ENCODE results near the gene SLC7A8. TPM values are rescaled to one million over a fixed set of nuclear protein-coding genes. Genes with fewer than 3 reads are reported as not detected.

The SLC7A8 gene
- total RNA-seq, 1 donor from 2014 or later: 2.3 TPM

GRCh38 chr14:23217032-23218020 lies 33.9 kb upstream of the SLC7A8 start:
- Histone ChIP-seq H3K27me3 (ENCODE audit: control insufficient read depth, insufficient read depth, low read length) (no peaks in the 10 kb centered on the region), H3K36me3 (ENCODE audit: control insufficient read depth, insufficient read depth, low read length) (no peaks in the 10 kb centered on the region), H3K4me3 (ENCODE audit: low read depth, low read length) (no peak overlapping the region)
- TF ChIP-seq CTCF (IDR thresholded peaks at IDR 0.05; ENCODE audit: insufficient read depth, low read length, poor library complexity, severe bottlenecking): no peak
- no peak for DNase-seq (ENCODE audit: low read depth)

GRCh38 chr14:23215421-23215820 lies 32.0 kb upstream of the SLC7A8 start:
- no peak for TF ChIP-seq CTCF (IDR thresholded peaks at IDR 0.05; ENCODE audit: insufficient read depth, low read length, poor library complexity, severe bottlenecking)
- no peak overlapping the region for H3K4me3 ChIP-seq (ENCODE audit: low read depth, low read length)
- H3K36me3 ChIP-seq (ENCODE audit: control insufficient read depth, insufficient read depth, low read length): no peaks in the 10 kb centered on the region
- no peak for DNase-seq (ENCODE audit: low read depth)
- H3K27me3 ChIP-seq (ENCODE audit: control insufficient read depth, insufficient read depth, low read length): no peaks in the 10 kb centered on the region

GRCh38 chr14:23209651-23210423 lies 26.4 kb upstream of the SLC7A8 start:
- TF ChIP-seq CTCF (IDR thresholded peaks at IDR 0.05; ENCODE audit: insufficient read depth, low read length, poor library complexity, severe bottlenecking): no peak
- Histone ChIP-seq H3K4me3 (ENCODE audit: low read depth, low read length) (no peak overlapping the region), H3K36me3 (ENCODE audit: control insufficient read depth, insufficient read depth, low read length) (no peaks in the 10 kb centered on the region), H3K27me3 (ENCODE audit: control insufficient read depth, insufficient read depth, low read length) (no peaks in the 10 kb centered on the region)
- no peak for DNase-seq (ENCODE audit: low read depth)

GRCh38 chr14:23208324-23208723 lies 24.9 kb upstream of the SLC7A8 start:
- Histone ChIP-seq H3K27me3 (ENCODE audit: control insufficient read depth, insufficient read depth, low read length) (no peaks in the 10 kb centered on the region), H3K36me3 (ENCODE audit: control insufficient read depth, insufficient read depth, low read length) (no peaks in the 10 kb centered on the region), H3K4me3 (ENCODE audit: low read depth, low read length) (no peak overlapping the region)
- no peak for TF ChIP-seq CTCF (IDR thresholded peaks at IDR 0.05; ENCODE audit: insufficient read depth, low read length, poor library complexity, severe bottlenecking)
- DNase-seq (ENCODE audit: low read depth): no peak

- Histone ChIP-seq H3K4me3 (ENCODE audit: low read depth, low read length) (no peak overlapping the region), H3K36me3 (ENCODE audit: control insufficient read depth, insufficient read depth, low read length) (no peaks in the 10 kb centered on the region), H3K27me3 (ENCODE audit: control insufficient read depth, insufficient read depth, low read length) (no peaks in the 10 kb centered on the region)
- no peak for TF ChIP-seq CTCF (IDR thresholded peaks at IDR 0.05; ENCODE audit: insufficient read depth, low read length, poor library complexity, severe bottlenecking)
- DNase-seq (ENCODE audit: low read depth): no peak
Observed at GRCh38 chr14:23207146-23207540, 23.7 kb upstream of the SLC7A8 start.

All from kidney epithelial cell (primary cell).